Measurements from ENCODE around the gene PQBP1.

Gene PQBP1

DNA sequence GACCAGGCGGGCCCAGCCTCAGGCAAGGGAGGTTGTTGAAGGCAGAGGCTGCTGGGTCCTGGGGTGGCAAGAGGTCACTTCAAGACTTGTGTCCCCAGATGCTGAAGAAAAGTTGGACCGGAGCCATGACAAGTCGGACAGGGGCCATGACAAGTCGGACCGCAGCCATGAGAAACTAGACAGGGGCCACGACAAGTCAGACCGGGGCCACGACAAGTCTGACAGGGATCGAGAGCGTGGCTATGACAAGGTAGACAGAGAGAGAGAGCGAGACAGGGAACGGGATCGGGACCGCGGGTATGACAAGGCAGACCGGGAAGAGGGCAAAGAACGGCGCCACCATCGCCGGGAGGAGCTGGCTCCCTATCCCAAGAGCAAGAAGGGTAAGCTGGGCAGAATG, 4.4 kb downstream of the PQBP1 start:
- no peak for DNase-seq

GRCh38 chrX:48902776-48903175, 5.0 kb downstream of the PQBP1 start:
- no peak for DNase-seq

GRCh38 chrX:48903290-48903689, 5.6 kb downstream of the PQBP1 start:
- no peak for DNase-seq

GRCh38 chrX:48904180-48904579, 6.5 kb downstream of the PQBP1 start:
- no peak for DNase-seq

GRCh38 chrX:48904626-48905025, 6.9 kb downstream of the PQBP1 start:
- DNase-seq = no peak

DNA sequence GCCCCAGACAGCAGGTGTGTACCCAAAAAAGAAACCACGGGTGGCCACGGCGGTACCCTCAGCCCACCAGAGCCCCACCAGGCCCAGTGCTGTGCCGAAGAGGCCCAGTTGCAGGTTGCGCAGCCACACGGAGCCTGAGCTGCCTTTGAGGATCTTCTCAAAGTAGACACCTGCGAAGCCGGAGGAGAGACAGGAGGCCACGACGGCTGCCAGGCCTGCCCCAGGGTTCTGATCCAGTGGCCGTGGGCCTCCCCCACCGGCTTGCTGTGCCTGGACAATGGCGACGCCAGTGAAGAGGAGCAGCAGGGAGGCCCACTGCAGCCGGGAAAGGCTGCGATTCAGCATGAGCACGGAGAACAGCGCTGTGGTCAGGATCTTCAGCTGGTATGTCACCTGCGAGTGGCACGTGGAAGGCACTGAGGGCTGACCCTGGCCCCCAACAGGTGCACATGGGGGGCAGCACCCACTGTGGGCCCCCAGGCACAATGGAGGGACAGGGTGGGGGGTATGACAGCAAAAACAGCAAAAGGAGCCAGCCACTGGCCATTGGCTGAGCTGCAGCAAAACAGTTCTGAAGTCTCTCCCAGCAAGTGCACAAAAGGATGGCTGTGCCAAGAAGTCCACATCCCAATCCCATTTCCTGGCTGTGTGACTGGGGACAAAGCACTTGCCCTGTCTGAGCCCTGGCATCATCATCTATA, 7.5 kb downstream of the PQBP1 start:
- DNase-seq = no peak

DNA sequence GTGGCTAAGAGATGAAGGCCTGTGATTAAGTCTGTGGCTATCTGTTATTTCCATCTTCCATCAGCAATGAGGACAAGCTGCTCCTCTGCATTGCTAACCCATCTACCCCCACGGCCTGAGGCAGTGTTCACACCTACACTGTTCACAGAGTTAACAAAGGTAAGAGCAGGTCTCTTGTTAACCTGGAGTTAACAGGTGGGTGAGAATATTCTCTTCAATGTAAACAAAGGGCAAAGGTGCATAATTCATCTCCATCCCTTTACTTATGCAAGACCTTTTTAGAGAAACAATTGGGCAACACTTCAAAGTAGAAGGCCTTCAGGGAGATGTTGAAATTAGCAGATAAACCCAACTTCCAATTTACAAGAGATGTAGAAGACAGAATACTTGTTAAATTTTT, 10.9 kb downstream of the PQBP1 start:
- DNase-seq = no peak

DNA sequence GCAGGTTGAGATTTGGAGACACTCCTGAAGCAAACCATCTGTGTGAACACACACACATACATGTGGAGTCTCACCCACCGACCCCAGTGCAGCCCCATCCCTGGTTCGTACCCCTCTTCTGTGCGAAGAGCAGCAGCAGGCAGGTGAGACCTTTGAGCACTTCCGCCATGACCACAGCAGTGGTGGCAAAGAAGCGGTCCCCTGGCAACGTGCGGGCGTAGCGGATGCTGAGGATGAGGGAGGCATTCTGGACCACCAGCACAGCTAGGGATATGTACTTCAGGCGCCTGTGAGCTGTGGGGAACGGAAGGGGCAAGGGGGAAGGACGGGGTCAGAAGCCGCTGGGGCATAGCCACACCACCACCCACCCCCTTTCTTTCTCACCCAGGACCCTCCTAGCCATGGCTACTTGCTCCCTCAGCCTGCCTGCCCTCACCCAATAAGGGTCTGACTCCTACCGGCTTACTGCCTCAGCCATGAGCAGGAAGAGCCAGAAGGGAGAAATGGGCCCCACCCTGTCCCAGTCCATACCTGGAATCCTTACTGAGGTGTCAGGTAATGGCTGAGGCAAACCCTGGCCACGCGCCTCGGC, 12.1 kb downstream of the PQBP1 start:
- DNase-seq = peak; percentile 19 to 40

DNA sequence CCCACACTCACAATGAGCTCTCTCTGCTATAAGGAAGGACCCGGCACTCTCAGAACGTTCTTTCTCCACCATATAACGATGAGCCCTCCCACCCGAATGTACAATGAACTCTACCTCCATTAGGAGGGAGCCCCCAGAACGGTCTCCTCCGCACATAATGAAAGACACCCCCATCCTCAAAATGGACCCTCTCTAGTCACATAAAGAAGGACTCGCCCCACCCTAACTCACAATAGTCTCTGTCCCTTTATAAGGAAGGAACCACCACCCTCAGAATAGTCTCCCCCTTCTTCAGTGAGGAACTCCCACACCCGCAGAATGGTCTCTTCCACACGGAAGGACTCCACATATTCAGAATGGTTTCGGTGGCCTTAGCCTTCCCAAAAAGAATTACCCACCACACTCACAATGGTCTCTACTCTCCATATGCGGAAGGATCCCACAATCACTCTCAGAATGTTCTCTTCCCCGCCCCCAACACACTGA, 13.2 kb downstream of the PQBP1 start:
- no peak for DNase-seq

DNA sequence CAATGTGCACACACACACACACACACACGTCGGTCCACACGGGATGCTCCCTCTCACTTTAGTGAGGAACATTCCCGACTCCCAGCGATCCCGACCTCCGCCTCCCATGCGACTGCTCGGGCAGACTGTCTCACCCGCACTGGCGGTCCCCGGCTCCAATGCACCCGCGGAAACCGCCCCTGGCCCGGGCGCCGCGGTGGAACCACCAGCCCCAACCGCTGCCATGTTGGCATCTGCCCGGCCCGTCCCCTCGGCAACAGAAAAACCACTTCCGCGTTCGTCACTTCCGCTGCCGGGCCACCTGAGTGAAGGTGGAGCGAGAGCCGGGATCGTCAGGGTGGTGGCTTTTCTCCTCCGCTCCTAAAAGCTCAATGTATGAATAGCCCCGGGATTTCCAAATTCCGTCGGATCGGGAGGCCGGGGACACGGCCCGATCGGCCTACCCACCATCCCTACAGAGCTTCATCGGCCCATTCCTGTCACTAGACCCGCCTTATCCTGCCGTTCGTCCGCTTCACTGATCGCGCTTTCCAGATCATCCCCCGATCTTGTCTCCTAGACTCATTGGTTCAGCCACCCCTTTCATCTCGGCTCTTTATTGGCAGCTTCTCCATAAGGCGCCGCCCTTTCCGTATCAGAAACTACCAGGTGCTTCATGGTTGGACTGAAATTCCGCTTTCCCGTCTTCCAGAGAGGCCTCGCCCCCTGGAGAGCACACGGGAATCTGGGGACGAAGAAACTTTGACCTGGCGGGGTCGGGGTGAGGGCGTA, 13.9 kb downstream of the PQBP1 start, which contains the start of gene SLC35A2:
SLC35A2 (minus strand) TSS at position 235 of the 771 bp plus-strand sequence; CDS start at position 225, 10 bp downstream.
- DNase-seq = peak; percentile 89 to 90

- DNase-seq = peak in 1 of 2 donors; percentile 10
These were observed 16.1 kb downstream of the PQBP1 start for GRCh38 chrX:48913605-48914366.

GRCh38 chrX:48914593-48915493, 17.1 kb downstream of the PQBP1 start:
- no peak for DNase-seq

DNA sequence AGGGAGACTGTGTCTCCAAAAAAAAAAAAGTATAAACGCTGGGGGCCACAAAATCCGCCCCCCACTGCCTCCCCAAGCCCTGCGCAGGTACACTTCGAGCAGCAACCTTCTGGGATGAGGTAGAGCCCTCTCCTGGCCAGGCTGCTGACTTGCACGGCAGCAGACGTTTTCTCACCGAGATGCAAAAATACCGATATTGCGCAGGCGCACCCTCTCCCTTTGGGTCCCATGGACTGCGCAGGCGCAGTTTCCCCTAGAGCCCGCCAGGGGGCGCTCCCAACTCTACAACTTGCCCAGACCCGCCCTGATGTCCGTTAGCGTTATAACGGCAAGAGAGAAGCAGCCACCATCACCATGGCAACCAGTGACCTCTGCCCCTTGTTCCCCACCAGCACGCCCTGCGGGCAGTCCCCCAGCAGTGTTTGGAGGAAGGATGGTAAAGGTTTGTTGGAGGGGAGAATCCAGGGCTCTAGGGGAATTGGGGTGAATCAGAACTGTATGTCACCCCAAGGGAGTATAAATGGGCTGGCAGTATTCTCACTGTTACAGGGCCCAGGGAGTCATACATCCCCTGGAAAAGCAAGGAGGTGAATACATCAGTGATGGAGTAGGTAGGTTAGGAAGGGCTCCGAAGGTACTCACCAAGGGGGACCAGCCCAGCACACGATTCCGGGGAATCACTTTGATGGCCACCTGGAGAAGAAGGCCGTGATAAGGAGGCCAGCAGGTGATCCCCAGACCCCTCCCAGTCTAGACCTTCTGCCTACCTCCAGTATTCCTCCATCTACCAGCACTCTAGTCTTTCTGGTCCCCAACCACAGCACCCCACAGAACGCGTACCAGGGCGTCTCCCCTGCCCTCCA, 19.6 kb downstream of the PQBP1 start:
- peak; percentile 93 to 94 for DNase-seq

GRCh38 chrX:48918301-48918642, 20.5 kb downstream of the PQBP1 start:
- DNase-seq = no peak

DNA sequence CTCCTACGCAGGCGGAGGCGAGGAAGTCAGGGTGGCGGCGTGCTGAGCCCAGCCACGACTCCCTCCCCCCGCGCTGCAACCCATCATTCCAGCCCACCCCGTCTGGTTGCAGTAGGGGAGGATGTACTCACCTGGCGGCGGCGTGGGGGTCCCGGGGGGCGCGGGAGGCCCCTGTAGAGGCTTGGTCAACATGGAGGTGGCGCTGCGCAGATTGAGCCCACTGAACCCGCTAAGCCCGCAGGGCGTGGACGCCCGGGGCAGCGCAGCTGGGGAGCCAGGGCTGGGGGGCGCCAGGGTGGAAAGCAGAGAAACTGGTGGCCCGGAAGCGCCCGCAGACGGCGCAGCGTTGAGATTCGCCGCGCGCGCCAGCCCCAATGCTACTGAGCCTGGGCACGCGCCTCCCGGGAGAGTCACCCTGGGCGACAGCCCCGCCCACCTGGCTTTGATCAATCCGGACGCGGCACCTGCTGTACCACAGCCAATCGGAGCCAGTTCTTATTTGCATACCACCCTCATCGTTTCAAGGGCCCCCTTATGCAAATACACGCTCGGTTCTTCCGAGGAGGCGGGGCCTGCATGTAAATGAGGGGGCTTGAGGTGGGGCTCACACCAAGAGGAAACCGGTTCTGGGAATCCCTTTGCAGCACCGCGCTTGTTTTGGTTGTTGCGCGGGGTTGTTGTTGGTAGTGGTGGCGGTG, 21.1 kb downstream of the PQBP1 start, which contains the start of gene PIM2:
PIM2 (minus strand) TSS at position 382 of the 698 bp plus-strand sequence; CDS start at position 192, 190 bp downstream.
- DNase-seq = peak; percentile 96 to 97

- DNase-seq = no peak
These were observed 21.7 kb downstream of the PQBP1 start for GRCh38 chrX:48919360-48919841.

GRCh38 chrX:48919947-48920717, 22.4 kb downstream of the PQBP1 start:
- peak; percentile 47 to 58 for DNase-seq

DNA sequence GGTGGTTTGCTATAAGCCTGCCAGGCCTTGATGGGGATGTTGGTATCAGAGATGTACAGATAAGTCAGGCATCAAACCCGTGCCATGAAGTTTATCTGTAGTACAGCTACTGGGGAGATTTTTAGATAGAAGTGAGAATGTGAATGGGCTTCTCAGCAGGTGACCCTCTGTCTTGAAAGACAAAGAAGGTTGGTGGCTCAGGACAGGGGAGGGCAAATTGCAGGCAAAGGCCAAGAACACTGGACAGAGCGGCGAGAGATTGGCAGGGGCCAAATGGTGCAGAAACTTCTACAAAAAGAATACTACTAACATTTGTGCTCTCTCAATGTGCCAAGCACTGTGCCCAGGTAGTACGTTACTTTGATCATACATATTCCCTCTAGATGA, 23.0 kb downstream of the PQBP1 start:
- no peak for DNase-seq

DNA sequence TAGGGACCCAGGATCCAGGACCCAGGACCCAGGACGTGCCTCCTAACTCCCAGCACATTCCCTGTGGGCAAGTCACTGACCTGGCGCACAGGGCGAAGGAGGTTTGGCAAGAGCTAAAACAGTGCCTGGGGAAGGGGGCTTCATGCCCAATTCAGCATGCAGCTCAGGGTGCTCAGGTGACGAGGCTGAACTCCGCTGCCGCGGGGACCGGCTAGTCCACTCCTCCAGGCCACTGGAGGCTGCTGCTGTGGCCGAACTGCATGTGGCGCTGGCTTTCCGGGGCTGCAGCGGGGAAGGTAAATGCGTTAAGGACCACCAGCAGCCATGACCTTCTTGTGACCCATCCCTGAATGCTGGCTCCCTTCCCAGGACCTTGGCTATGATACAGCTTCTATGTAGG, 26.0 kb downstream of the PQBP1 start:
- no peak for DNase-seq
